ENCODE measurements around the gene TTC33. TPM values are rescaled to one million over a fixed set of nuclear protein-coding genes. Genes with fewer than 3 reads are reported as not detected.

TTC33 gene
- polyA plus RNA-seq, 1 experiment, result 12.4 TPM

GRCh38 chr5:40575921-40576320 is 179.8 kb downstream of the TTC33 start:
- CTCF ChIA-PET, result no interaction called here
- TF ChIP-seq, protein P1, sequence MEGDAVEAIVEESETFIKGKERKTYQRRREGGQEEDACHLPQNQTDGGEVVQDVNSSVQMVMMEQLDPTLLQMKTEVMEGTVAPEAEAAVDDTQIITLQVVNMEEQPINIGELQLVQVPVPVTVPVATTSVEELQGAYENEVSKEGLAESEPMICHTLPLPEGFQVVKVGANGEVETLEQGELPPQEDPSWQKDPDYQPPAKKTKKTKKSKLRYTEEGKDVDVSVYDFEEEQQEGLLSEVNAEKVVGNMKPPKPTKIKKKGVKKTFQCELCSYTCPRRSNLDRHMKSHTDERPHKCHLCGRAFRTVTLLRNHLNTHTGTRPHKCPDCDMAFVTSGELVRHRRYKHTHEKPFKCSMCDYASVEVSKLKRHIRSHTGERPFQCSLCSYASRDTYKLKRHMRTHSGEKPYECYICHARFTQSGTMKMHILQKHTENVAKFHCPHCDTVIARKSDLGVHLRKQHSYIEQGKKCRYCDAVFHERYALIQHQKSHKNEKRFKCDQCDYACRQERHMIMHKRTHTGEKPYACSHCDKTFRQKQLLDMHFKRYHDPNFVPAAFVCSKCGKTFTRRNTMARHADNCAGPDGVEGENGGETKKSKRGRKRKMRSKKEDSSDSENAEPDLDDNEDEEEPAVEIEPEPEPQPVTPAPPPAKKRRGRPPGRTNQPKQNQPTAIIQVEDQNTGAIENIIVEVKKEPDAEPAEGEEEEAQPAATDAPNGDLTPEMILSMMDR (IDR thresholded peaks at IDR 0.05; ENCODE audit: low read depth, low read length), result no peak
- Histone ChIP-seq H3K9me3 (ENCODE audit: control insufficient read depth, insufficient read depth, low read length) (no peaks in the 10 kb centered on the region), H3K4me3 (ENCODE audit: low read depth, low read length) (no peak overlapping the region), H3K27me3 (ENCODE audit: control insufficient read depth, insufficient read depth, low read length) (no peaks in the 10 kb centered on the region), H3K27ac (ENCODE audit: low read depth, low read length) (no peak overlapping the region)
- no peak for DNase-seq (ENCODE audit: low read depth, low spot score)
- POLR2A ChIA-PET, result no interaction called here

DNA sequence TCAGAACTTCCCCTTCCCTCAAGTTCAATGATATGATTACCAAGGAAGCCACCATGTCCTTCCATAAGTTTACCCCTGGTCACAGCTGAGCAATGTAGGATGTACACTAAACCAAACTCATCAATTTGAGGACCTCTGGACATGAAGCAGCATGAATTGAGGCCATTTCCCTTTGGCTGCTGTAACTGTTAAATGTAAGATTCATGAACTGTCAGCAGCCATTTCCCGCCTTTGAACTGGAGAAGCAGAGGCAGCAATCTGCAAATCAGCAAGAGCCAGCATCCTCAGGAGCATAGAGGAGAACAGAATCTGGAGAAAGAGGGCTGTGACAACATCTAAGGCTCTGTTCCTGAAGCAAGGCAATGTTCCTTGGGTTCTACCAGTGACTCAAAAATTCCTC is 180.3 kb downstream of the TTC33 start:
- H3K9me3 ChIP-seq (ENCODE audit: control insufficient read depth, insufficient read depth, low read length), result no peaks in the 10 kb centered on the region
- CTCF ChIA-PET, result no interaction called here
- no peak overlapping the region for H3K4me3 ChIP-seq (ENCODE audit: low read depth, low read length)
- DNase-seq (ENCODE audit: low read depth, low spot score), result no peak
- H3K27ac ChIP-seq (ENCODE audit: low read depth, low read length), result no peak overlapping the region
- H3K27me3 ChIP-seq (ENCODE audit: control insufficient read depth, insufficient read depth, low read length), result no peaks in the 10 kb centered on the region
- TF ChIP-seq, protein P1 (IDR thresholded peaks at IDR 0.05; ENCODE audit: low read depth, low read length), result no peak
- POLR2A ChIA-PET, result no interaction called here

DNA sequence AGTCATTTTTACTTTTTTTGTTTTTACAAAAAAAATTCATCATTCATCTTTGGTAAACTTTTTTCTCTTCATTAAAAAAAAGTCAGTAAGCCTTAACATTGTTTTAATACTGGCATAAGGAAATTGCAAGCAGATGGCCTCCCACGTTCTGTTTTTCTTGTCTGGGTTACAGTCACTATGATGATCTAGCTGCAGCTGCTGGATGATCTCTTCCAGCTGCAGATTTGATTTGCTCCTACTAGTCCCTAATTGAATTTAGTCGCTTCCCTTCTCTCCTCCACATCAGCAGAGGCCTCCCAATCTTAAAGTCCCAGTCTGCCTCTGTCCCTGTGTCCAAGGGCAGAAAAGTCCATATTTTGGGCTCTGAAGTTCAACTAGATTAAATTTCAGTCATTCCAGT is 182.8 kb downstream of the TTC33 start:
- no peak overlapping the region for H3K4me3 ChIP-seq (ENCODE audit: low read depth, low read length)
- ChIA-PET POLR2A (no interaction called here), CTCF (no interaction called here)
- H3K9me3 ChIP-seq (ENCODE audit: control insufficient read depth, insufficient read depth, low read length), result no peaks in the 10 kb centered on the region
- TF ChIP-seq, protein P1 (IDR thresholded peaks at IDR 0.05; ENCODE audit: low read depth, low read length), result no peak
- H3K27me3 ChIP-seq (ENCODE audit: control insufficient read depth, insufficient read depth, low read length), result no peaks in the 10 kb centered on the region
- no peak overlapping the region for H3K27ac ChIP-seq (ENCODE audit: low read depth, low read length)
- peak; percentile 68 for DNase-seq (ENCODE audit: low read depth, low spot score)

DNA sequence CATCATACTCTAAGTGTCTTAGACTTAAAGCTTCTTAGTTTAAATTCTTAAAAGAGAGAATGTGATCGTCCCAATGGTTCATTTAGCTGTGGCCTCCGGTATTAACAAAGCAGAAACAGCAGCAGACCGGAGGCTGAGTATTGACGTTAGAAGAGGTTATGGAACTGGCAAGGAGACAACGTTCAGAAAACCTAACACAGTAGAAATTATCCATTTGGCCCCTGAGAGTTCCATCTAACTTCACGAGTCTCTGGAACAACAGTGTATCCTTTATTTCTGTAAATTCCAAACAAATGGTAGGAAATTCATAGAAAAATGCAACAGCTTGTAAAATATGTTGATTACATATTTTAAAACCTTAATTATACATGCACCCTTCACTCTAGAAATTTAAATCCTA is 183.4 kb downstream of the TTC33 start:
- TF ChIP-seq, protein P1 (IDR thresholded peaks at IDR 0.05; ENCODE audit: low read depth, low read length), result no peak
- DNase-seq (ENCODE audit: low read depth, low spot score), result no peak
- no peak overlapping the region for H3K4me3 ChIP-seq (ENCODE audit: low read depth, low read length)
- CTCF ChIA-PET, result no interaction called here
- H3K27me3 ChIP-seq (ENCODE audit: control insufficient read depth, insufficient read depth, low read length), result no peaks in the 10 kb centered on the region
- POLR2A ChIA-PET, result no interaction called here
- H3K9me3 ChIP-seq (ENCODE audit: control insufficient read depth, insufficient read depth, low read length), result no peaks in the 10 kb centered on the region
- H3K27ac ChIP-seq (ENCODE audit: low read depth, low read length), result no peak overlapping the region

GRCh38 chr5:40571729-40572128 is 184.0 kb downstream of the TTC33 start:
- CTCF ChIA-PET, result no interaction called here
- DNase-seq (ENCODE audit: low read depth, low spot score), result no peak
- Histone ChIP-seq H3K27ac (ENCODE audit: low read depth, low read length) (no peak overlapping the region), H3K27me3 (ENCODE audit: control insufficient read depth, insufficient read depth, low read length) (no peaks in the 10 kb centered on the region), H3K9me3 (ENCODE audit: control insufficient read depth, insufficient read depth, low read length) (no peaks in the 10 kb centered on the region), H3K4me3 (ENCODE audit: low read depth, low read length) (no peak overlapping the region)
- POLR2A ChIA-PET, result interaction anchor here (1.7 kb wide), 1 partner anchor 20 kb away, joined by 5 read pairs; no protein-coding TSS in a partner anchor
- TF ChIP-seq, protein P1 (IDR thresholded peaks at IDR 0.05; ENCODE audit: low read depth, low read length), result no peak

All from AG04450 (cell line).